CD4-positive, alpha-beta T cell (primary cell): ENCODE data around the gene ALDH8A1. TPM values are rescaled to one million over a fixed set of nuclear protein-coding genes. Genes with fewer than 3 reads are reported as not detected.
"Not testable (repeated sequence)": the region's sequence is repeated elsewhere in the genome, so short reads cannot be mapped to it uniquely, and the experiment has no call there.

Experiments
- ATAC-seq: fragments of 200-7000 bp; cut with Tn5 transposase; one replicate; pipeline ENCODE4 v1.10.0; 2022; ENCODE audit warnings: mild to moderate bottlenecking; ENCODE audit not compliant: poor library complexity
- CTCF ChIA-PET: fragments of 350-600 bp; sonication (Branson Sonifier 250); formaldehyde crosslinking; loops from one replicate; lab custom pipeline; 2021; ENCODE audit warnings: antibody characterized with exemption, inconsistent platforms; lab: Charles Lee
- POLR2A ChIA-PET: fragments of 350-600 bp; sonication (Branson Sonifier 250); formaldehyde crosslinking; loops from one replicate; lab custom pipeline; 2021; ENCODE audit warnings: antibody characterized with exemption, inconsistent platforms; lab: Charles Lee
- DNase-seq, 14 experiments: peaks; one replicate each; pipeline ENCODE4 v3.0.0-alpha.2; 2013 to 2020; ENCODE audit warnings: mixed read lengths in 2 of 14
- H3K27ac ChIP-seq, 2 donors: one replicate each; pipeline versions ENCODE4 v1.5.1 to v1.7.0; 2013; ENCODE audit warnings: low read length in 2 of 2, low read depth in 1 of 2, mild to moderate bottlenecking in 1 of 2
- H3K27me3 ChIP-seq, 2 experiments: 1 replicate in 1 of 2; 2 replicates in 1 of 2; pipeline versions ENCODE4 v1.6.1 to v1.7.0; 2013; ENCODE audit warnings: low read length in 2 of 2, control low read depth in 1 of 2, mild to moderate bottlenecking in 1 of 2, moderate library complexity in 1 of 2; ENCODE audit not compliant: insufficient read depth in 2 of 2, control insufficient read depth in 1 of 2
- H3K36me3 ChIP-seq: one replicate; pipeline ENCODE4 v1.6.1; 2013; ENCODE audit warnings: low read length, control low read depth; ENCODE audit not compliant: insufficient read depth
- H3K4me1 ChIP-seq: one replicate; pipeline ENCODE4 v1.6.1; 2013; ENCODE audit warnings: low read length, control low read depth; ENCODE audit not compliant: insufficient read depth
- H3K4me3 ChIP-seq: one replicate; pipeline ENCODE4 v1.5.1; 2013; ENCODE audit warnings: mild to moderate bottlenecking, low read length, moderate library complexity
- H3K9me3 ChIP-seq, 2 experiments: 1 replicate in 1 of 2; 2 replicates in 1 of 2; pipeline versions ENCODE4 v1.6.1 to v1.7.0; 2013; ENCODE audit warnings: low read length in 2 of 2, mild to moderate bottlenecking in 2 of 2, control low read depth in 1 of 2, moderate library complexity in 1 of 2; ENCODE audit not compliant: control insufficient read depth in 1 of 2, insufficient read depth in 1 of 2
- H3K27ac Mint-ChIP-seq: one replicate; pipeline ENCODE4 v1.8.0; 2020; ENCODE audit warnings: mixed read lengths
- H3K27me3 Mint-ChIP-seq: one replicate; pipeline ENCODE4 v1.8.0; 2021; ENCODE audit warnings: mixed read lengths
- H3K36me3 Mint-ChIP-seq: one replicate; pipeline ENCODE4 v1.8.0; 2021; ENCODE audit warnings: low read depth, mixed read lengths
- H3K4me1 Mint-ChIP-seq: one replicate; pipeline ENCODE4 v1.8.0; 2021; ENCODE audit warnings: low read depth, mixed read lengths
- H3K4me3 Mint-ChIP-seq: one replicate; pipeline ENCODE4 v1.8.0; 2020; ENCODE audit warnings: mild to moderate bottlenecking, mixed read lengths
- H3K9me3 Mint-ChIP-seq: one replicate; pipeline ENCODE4 v1.8.0; 2020; ENCODE audit warnings: mixed read lengths
- CTCF ChIP-seq: fragments of 200-600 bp; IDR thresholded peaks from one replicate; pipeline ENCODE4 v1.8.0; 2022; ENCODE audit warnings: antibody characterized with exemption, mild to moderate bottlenecking
- intact Hi-C, 2 experiments: fragments of 100-400 bp; cut with DNase I in 1 of 2; cut with micrococcal nuclease in 1 of 2; formaldehyde crosslinking; loops; one replicate each; pipeline versions ENCODE4 v1.15.1 to v1.9.0; 2023 to 2025; cut with DNase I, micrococcal nuclease
- total RNA-seq, 174 experiments: library from RNA in 2 of 174; stranded (reverse) in 2 of 174; gene quantifications; one replicate each; pipeline ENCODE4 v1.2.3 and lab custom pipeline; 2021 to 2026

ALDH8A1 gene
- total RNA-seq, 2 experiments from 2014 or later = 1.4 to 1.6 TPM

GRCh38 chr6:134898575-134898974, 51.3 kb downstream of the ALDH8A1 start:
- Histone ChIP-seq H3K27me3 (peaks cover 0 to 4% of the 10 kb centered on the region in 2 experiments), H3K36me3 (no peaks in the 10 kb centered on the region), H3K4me1 (no peaks in the 10 kb centered on the region), H3K9me3 (no peaks in the 10 kb centered on the region), H3K27ac (no peak overlapping the region), H3K4me3 (no peak overlapping the region)
- Mint-ChIP-seq H3K27me3 (no peaks in the 10 kb centered on the region), H3K4me3 (no peak overlapping the region), H3K36me3 (no peaks in the 10 kb centered on the region), H3K27ac (no peak overlapping the region), H3K4me1 (no peaks in the 10 kb centered on the region), H3K9me3 (no peaks in the 10 kb centered on the region)
- CTCF ChIA-PET = no interaction called here
- no peak for TF ChIP-seq CTCF
- intact Hi-C loops = no loop called here
- POLR2A ChIA-PET = no interaction called here
- ATAC-seq (no peak), DNase-seq (no peak)

GRCh38 chr6:134898166-134898565, 51.7 kb downstream of the ALDH8A1 start:
- ATAC-seq, H3K36me3 ChIP-seq, H3K4me3 ChIP-seq, H3K27ac Mint-ChIP-seq, H3K9me3 ChIP-seq, H3K27me3 ChIP-seq, H3K27me3 Mint-ChIP-seq, H3K4me1 Mint-ChIP-seq, intact Hi-C loops, POLR2A ChIA-PET, DNase-seq, CTCF ChIA-PET, H3K27ac ChIP-seq, H3K4me1 ChIP-seq, H3K9me3 Mint-ChIP-seq, H3K4me3 Mint-ChIP-seq, H3K36me3 Mint-ChIP-seq: not testable (repeated sequence)

GRCh38 chr6:134896910-134897309, 53.0 kb downstream of the ALDH8A1 start:
- no peak for TF ChIP-seq CTCF
- no peaks in the 10 kb centered on the region for H3K36me3 ChIP-seq
- H3K27ac ChIP-seq = no peak overlapping the region
- no peak overlapping the region for H3K27ac Mint-ChIP-seq
- no peaks in the 10 kb centered on the region for H3K4me1 ChIP-seq
- H3K9me3 ChIP-seq = peaks cover 0 to 10% of the 10 kb centered on the region in 2 experiments
- POLR2A ChIA-PET = interaction anchor here (0.7 kb wide), 1 partner anchor 1212 kb away, joined by 3 read pairs; no protein-coding TSS in a partner anchor
- no peak overlapping the region for H3K4me3 Mint-ChIP-seq
- H3K27me3 ChIP-seq = peaks cover 0 to 4% of the 10 kb centered on the region in 2 experiments
- H3K27me3 Mint-ChIP-seq = no peaks in the 10 kb centered on the region
- H3K4me1 Mint-ChIP-seq = no peaks in the 10 kb centered on the region
- CTCF ChIA-PET = interaction anchor here (0.7 kb wide), 1 partner anchor 774 kb away, joined by 3 read pairs; no protein-coding TSS in a partner anchor
- peaks cover 4% of the 10 kb centered on the region for H3K9me3 Mint-ChIP-seq
- DNase-seq = no peak
- no peak overlapping the region for H3K4me3 ChIP-seq
- intact Hi-C loops = no loop called here
- ATAC-seq = no peak
- no peaks in the 10 kb centered on the region for H3K36me3 Mint-ChIP-seq

GRCh38 chr6:134894800-134895199, 55.1 kb downstream of the ALDH8A1 start:
- H3K4me1 ChIP-seq = no peaks in the 10 kb centered on the region
- POLR2A ChIA-PET = no interaction called here
- no peak overlapping the region for H3K4me3 ChIP-seq
- H3K27me3 ChIP-seq = peaks cover 0 to 4% of the 10 kb centered on the region in 2 experiments
- DNase-seq (no peak), ATAC-seq (no peak)
- Mint-ChIP-seq H3K4me3 (no peak overlapping the region), H3K36me3 (no peaks in the 10 kb centered on the region), H3K27me3 (no peaks in the 10 kb centered on the region), H3K9me3 (peaks cover 4% of the 10 kb centered on the region), H3K4me1 (no peaks in the 10 kb centered on the region), H3K27ac (no peak overlapping the region)
- CTCF ChIA-PET = no interaction called here
- TF ChIP-seq CTCF = no peak
- intact Hi-C loops = no loop called here
- H3K9me3 ChIP-seq = peaks cover 0 to 10% of the 10 kb centered on the region in 2 experiments
- H3K36me3 ChIP-seq = no peaks in the 10 kb centered on the region
- no peak overlapping the region for H3K27ac ChIP-seq
